Transverse colon (tissue), 4 donors: ENCODE measurements around the gene HFM1. TPM values are rescaled to one million over a fixed set of nuclear protein-coding genes. Genes with fewer than 3 reads are reported as not detected.
A peak's percentile ranks its signal among the peaks of the same experiment; 100 is the strongest.
"Not testable (repeated sequence)": the region's sequence is repeated elsewhere in the genome, so short reads cannot be mapped to it uniquely, and the experiment has no call there.

Experiments used
- DNase-seq: peaks from one replicate; pipeline ENCODE4 v3.0.0-alpha.2; 2019
- H3K27ac ChIP-seq, 4 donors: fragments of 200-600 bp; sonication (generic); 2 replicates each; pipeline ENCODE4 v1.5.1; 2016 to 2018; ENCODE audit warnings: inconsistent platforms in 4 of 4
- H3K27me3 ChIP-seq: fragments of 200-600 bp; sonication (generic); 2 replicates; pipeline ENCODE4 v1.5.1; 2017; ENCODE audit warnings: inconsistent platforms
- H3K36me3 ChIP-seq, 4 donors: fragments of 200-600 bp; sonication (generic); 2 replicates each; pipeline ENCODE4 v1.5.1; 2017 to 2019; ENCODE audit warnings: inconsistent platforms in 4 of 4
- H3K4me1 ChIP-seq, 4 donors: fragments of 200-600 bp; sonication (generic); 2 replicates each; pipeline ENCODE4 v1.5.1; 2017 to 2020; ENCODE audit warnings: inconsistent platforms in 4 of 4
- H3K4me3 ChIP-seq, 4 donors: fragments of 200-600 bp; sonication (generic); 1 replicate in 1 of 4; 2 replicates in 3 of 4; pipeline versions ENCODE4 v1.5.1 to v1.6.1; 2017 to 2019; ENCODE audit warnings: inconsistent platforms in 4 of 4
- H3K9me3 ChIP-seq, 2 donors: fragments of 200-600 bp; sonication (generic); 2 replicates each; pipeline ENCODE4 v1.5.1; 2017 to 2019; ENCODE audit warnings: inconsistent platforms in 2 of 2
- EP300 ChIP-seq: sonication (generic); formaldehyde crosslinking; IDR thresholded peaks from one replicate; pipeline ENCODE4 v1.6.1; 2017; ENCODE audit warnings: antibody characterized with exemption, low read depth
- POLR2A ChIP-seq: fragments of 450-650 bp; IDR thresholded peaks from one replicate; pipeline ENCODE4 v1.6.1; 2016; ENCODE audit warnings: antibody characterized with exemption, mild to moderate bottlenecking, moderate library complexity
- POLR2AphosphoS5 ChIP-seq, 3 donors: sonication (generic); formaldehyde crosslinking; IDR thresholded peaks; one replicate each; pipeline ENCODE4 v1.6.1; 2016; ENCODE audit warnings: antibody characterized with exemption in 3 of 3
- WGBS, 2 donors: methylation state at CpG; one replicate each; pipeline ENCODE4 v1.1.5; 2018; ENCODE audit warnings: low coverage in 1 of 2; 5-methylcytosine and 5-hydroxymethylcytosine counted together
- in situ Hi-C, 4 donors: fragments of 200-750 bp; cut with MboI; loops; one replicate each; pipeline versions ENCODE4 v1.15.0 to v1.15.1; 2017; ENCODE audit warnings: low sequenced_read_pairs in 3 of 4, low pct_ligation_motif_present in 1 of 4, low pct_unique_long_range_greater_than_20kb in 1 of 4
- intact Hi-C: fragments of 100-400 bp; cut with DNase I; formaldehyde crosslinking; loops from one replicate; pipeline ENCODE4 v1.15.1; 2023; ENCODE audit warnings: low total_unique reads
- total RNA-seq, 4 donors: library from RNA; depleted of rRNA; stranded (reverse); fragments of >200 nt; gene quantifications; one replicate each; pipeline ENCODE4 v1.1.0, GENCODE V29; 2016
- TF ChIP-seq, protein P1 (sequence below), 5 experiments: fragments of 200-600 bp in 3 of 5; fragments of 450-650 bp in 2 of 5; sonication (generic) in 3 of 5; IDR thresholded peaks; 1 replicate in 2 of 5; 2 replicates in 3 of 5; pipeline ENCODE4 v1.5.1; 2016 to 2017; ENCODE audit warnings: antibody characterized with exemption in 5 of 5, inconsistent platforms in 3 of 5, mild to moderate bottlenecking in 2 of 5, moderate library complexity in 1 of 5

Gene HFM1, protein sequence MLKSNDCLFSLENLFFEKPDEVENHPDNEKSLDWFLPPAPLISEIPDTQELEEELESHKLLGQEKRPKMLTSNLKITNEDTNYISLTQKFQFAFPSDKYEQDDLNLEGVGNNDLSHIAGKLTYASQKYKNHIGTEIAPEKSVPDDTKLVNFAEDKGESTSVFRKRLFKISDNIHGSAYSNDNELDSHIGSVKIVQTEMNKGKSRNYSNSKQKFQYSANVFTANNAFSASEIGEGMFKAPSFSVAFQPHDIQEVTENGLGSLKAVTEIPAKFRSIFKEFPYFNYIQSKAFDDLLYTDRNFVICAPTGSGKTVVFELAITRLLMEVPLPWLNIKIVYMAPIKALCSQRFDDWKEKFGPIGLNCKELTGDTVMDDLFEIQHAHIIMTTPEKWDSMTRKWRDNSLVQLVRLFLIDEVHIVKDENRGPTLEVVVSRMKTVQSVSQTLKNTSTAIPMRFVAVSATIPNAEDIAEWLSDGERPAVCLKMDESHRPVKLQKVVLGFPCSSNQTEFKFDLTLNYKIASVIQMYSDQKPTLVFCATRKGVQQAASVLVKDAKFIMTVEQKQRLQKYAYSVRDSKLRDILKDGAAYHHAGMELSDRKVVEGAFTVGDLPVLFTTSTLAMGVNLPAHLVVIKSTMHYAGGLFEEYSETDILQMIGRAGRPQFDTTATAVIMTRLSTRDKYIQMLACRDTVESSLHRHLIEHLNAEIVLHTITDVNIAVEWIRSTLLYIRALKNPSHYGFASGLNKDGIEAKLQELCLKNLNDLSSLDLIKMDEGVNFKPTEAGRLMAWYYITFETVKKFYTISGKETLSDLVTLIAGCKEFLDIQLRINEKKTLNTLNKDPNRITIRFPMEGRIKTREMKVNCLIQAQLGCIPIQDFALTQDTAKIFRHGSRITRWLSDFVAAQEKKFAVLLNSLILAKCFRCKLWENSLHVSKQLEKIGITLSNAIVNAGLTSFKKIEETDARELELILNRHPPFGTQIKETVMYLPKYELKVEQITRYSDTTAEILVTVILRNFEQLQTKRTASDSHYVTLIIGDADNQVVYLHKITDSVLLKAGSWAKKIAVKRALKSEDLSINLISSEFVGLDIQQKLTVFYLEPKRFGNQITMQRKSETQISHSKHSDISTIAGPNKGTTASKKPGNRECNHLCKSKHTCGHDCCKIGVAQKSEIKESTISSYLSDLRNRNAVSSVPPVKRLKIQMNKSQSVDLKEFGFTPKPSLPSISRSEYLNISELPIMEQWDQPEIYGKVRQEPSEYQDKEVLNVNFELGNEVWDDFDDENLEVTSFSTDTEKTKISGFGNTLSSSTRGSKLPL (N-terminal part only)
- total RNA-seq, result 10 to 100 TPM in 1 of 4 donors, under 1 TPM in 2, not detected in 1; 0.14 to 30.7 (median 0.95) TPM

DNA sequence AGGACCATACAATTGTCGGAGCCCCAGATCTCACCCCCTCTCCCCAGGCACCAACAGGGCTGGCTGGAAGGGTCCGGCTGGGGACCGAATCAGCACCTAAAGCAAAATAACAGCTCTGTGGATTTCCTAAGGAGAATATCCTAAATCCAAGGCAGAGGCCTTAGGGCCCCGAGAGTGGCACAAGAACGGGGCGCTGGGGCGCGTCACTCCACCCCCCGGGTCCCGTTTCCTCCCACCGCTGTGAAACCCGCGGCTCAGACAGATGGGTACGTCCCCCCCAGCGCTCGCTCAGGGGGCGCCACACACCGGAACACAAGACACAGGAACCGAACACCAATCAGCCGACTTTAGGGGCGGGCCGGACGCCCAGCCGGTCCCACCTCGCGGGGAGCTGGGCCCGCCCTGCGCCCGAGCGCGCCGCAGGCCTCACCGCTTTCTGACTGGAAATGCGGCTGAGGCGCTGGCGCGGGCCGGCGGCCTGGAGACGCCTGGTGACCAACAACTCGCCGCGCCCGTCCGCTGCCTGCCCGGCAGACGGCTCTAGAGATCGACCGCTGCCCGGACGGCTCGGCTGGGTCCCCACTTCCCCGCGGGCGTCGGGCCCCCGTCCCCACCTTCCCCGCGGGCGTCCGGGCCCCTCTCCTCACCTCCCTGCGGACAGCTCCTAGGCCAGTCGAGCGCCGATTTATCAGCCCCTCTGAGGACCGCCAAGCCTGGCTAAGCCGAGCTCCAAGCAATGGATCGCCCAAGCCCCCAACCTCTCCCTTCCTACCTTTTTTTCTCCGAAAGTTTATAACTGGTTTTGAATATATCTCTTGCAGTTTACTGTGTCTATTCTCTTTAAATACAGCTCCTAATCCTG, at the start of gene HFM1:
HFM1 (minus strand) TSS at position 687 of the 862 bp plus-strand sequence. CDS start 3,755 bp downstream, outside the sequence.
- in situ Hi-C loops, result no loop called here
- DNase-seq, result peak; percentile 61
- no peak for TF ChIP-seq POLR2A
- TF ChIP-seq EP300, result no peak
- TF ChIP-seq, protein P1, sequence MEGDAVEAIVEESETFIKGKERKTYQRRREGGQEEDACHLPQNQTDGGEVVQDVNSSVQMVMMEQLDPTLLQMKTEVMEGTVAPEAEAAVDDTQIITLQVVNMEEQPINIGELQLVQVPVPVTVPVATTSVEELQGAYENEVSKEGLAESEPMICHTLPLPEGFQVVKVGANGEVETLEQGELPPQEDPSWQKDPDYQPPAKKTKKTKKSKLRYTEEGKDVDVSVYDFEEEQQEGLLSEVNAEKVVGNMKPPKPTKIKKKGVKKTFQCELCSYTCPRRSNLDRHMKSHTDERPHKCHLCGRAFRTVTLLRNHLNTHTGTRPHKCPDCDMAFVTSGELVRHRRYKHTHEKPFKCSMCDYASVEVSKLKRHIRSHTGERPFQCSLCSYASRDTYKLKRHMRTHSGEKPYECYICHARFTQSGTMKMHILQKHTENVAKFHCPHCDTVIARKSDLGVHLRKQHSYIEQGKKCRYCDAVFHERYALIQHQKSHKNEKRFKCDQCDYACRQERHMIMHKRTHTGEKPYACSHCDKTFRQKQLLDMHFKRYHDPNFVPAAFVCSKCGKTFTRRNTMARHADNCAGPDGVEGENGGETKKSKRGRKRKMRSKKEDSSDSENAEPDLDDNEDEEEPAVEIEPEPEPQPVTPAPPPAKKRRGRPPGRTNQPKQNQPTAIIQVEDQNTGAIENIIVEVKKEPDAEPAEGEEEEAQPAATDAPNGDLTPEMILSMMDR (IDR thresholded peaks at IDR 0.05), result no peak
- TF ChIP-seq POLR2AphosphoS5 (IDR thresholded peaks at IDR 0.05), result peak in 1 of 3 donors; percentile 16
- Histone ChIP-seq H3K4me3 (peak within 1 kb of the TSS; percentile 37 to 57 (median 54)), H3K9me3 (no peaks in the 10 kb centered on the region), H3K27me3 (peaks cover 35% of the 10 kb centered on the region), H3K4me1 (peaks cover 0 to 12% (median 0%) of the 10 kb centered on the region in 4 donors), H3K36me3 (no peaks in the 10 kb centered on the region), H3K27ac (peak within 1 kb of the TSS; percentile 70 to 87 (median 76))
- intact Hi-C loops, result loop anchor here (10.0 kb wide), 2 partner anchors 90 to 120 kb away; no protein-coding TSS in a partner anchor
- WGBS, 2 donors, result 1 to 29% methylated on average over 4 to 49 of the region's 69 CpGs

DNA sequence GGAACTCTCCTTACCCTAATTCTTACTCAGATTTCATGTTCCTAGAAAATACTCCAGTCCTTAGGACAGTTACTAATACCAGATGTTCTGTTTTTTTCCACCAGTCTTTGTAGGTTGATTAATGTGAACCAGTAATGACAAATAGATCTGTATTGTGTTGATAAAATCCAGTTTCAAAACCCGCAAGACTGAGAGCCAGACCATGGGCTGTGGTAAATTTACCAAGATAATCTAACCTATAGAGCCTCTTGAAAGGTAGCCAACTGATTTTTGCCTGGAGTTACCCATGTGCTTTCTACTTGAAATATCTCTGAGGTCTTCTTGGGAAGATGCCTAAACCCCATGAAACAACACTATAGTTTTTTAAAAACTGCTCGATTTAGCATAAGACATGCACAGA, 49.5 kb upstream of the HFM1 start:
- Histone ChIP-seq H3K4me1 (peaks cover 0 to 5% (median 0%) of the 10 kb centered on the region in 4 donors), H3K27ac (no peak overlapping the region), H3K36me3 (no peaks in the 10 kb centered on the region), H3K4me3 (no peak overlapping the region), H3K27me3 (no peaks in the 10 kb centered on the region), H3K9me3 (no peaks in the 10 kb centered on the region)
- no peak for DNase-seq
- WGBS, 2 donors, result 79 to 81% methylated on average over 2 of the region's 2 CpGs
- no peak for TF ChIP-seq EP300
- TF ChIP-seq, protein P1 (IDR thresholded peaks at IDR 0.05), result no peak
- TF ChIP-seq POLR2A, result no peak
- no peak for TF ChIP-seq POLR2AphosphoS5 (IDR thresholded peaks at IDR 0.05)
- intact Hi-C loops (no loop called here), in situ Hi-C loops (no loop called here)

DNA sequence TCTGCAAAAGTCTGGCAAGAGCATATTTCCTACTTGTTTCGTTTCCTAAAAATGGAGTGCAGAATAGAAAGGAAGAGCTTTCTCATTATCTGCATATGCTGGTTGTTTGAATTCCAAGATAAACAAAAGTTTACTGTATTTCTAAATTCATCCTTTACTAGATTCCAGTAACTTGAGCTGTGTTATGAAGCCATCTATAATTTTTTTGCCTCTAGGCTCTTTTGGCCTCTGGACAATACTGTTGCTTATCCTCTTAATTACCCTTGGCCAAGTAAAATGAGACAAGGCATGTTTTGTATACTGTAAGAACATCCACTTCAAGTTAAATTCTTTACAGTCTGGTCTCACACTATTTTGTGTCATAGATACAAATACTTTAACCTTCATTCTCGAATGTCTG, 45.6 kb upstream of the HFM1 start:
- no peak for DNase-seq
- peaks cover 0 to 5% (median 0%) of the 10 kb centered on the region in 4 donors for H3K4me1 ChIP-seq
- TF ChIP-seq POLR2AphosphoS5 (IDR thresholded peaks at IDR 0.05) (no peak), POLR2A (no peak), EP300 (no peak)
- TF ChIP-seq, protein P1 (IDR thresholded peaks at IDR 0.05), result no peak
- in situ Hi-C loops (no loop called here), intact Hi-C loops (no loop called here)
- WGBS, 2 donors, result 47 to 49% methylated on average over 2 of the region's 2 CpGs
- H3K4me3 ChIP-seq, result no peak overlapping the region
- no peak overlapping the region for H3K27ac ChIP-seq
- H3K36me3 ChIP-seq, result no peaks in the 10 kb centered on the region
- no peaks in the 10 kb centered on the region for H3K27me3 ChIP-seq
- H3K9me3 ChIP-seq, result no peaks in the 10 kb centered on the region

DNA sequence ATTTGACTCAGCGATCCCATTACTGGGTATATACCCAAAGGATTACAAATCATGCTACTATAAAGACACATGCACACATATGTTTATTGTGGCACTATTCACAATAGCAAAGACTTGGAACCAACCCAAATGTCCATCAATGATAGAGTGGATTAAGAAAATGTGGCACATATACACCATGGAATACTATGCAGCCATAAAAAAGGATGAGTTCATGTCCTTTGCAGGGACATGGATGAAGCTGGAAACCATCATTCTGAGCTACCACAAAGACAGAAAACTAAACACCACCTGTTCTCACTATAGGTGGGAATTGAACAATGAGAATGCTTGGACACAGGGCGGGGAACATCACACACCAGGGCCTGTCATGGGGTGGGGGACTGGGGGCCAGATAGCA, 43.1 kb upstream of the HFM1 start:
- in situ Hi-C loops, intact Hi-C loops, H3K9me3 ChIP-seq, DNase-seq, H3K27me3 ChIP-seq, H3K4me1 ChIP-seq, H3K27ac ChIP-seq, H3K4me3 ChIP-seq, H3K36me3 ChIP-seq: not testable (repeated sequence)
- WGBS, 2 donors, result 75 to 93% methylated on average over 2 of the region's 2 CpGs

DNA sequence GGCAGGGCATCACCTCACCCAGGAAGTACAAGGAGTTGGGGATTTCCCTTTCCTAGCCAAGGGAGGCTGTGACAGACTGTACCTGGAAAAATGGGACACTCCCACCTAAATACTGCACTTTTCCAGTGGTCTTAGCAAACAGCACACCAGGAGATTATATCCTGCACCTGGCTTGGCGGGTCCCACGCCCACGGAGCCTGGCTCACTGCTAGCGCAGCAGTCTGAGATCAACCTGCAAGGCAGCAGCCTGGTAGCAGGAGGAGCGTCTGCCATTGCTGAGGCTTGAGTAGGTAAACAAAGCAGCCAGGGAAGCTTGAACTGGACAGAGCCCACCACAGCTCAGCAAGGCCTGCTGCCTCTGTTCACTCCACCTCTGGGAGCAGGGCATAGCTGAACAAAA, 37.3 kb upstream of the HFM1 start:
- H3K9me3 ChIP-seq, DNase-seq, H3K4me3 ChIP-seq, in situ Hi-C loops, H3K36me3 ChIP-seq, H3K27ac ChIP-seq, H3K4me1 ChIP-seq, H3K27me3 ChIP-seq, intact Hi-C loops: not testable (repeated sequence)
- WGBS, 2 donors, result 96% methylated on average over 5 of the region's 5 CpGs; no CpG with 5 or more reads in 1 of the 2 donors
